SK-N-SH treated with all-trans-retinoic acid at 6 μM for 48 hours (cell line): ENCODE data around the gene MATR3.
"Not testable (repeated sequence)": the region's sequence is repeated elsewhere in the genome, so short reads cannot be mapped to it uniquely, and the experiment has no call there.

Experiments used
- BACH2 ChIP-seq: fragments of 250-450 bp; sonication (Bioruptor Pico); IDR thresholded peaks from 2 replicates; pipeline ENCODE4 v1.9.0; 2021; ENCODE audit warnings: mild to moderate bottlenecking, borderline replicate concordance
- CSDC2 ChIP-seq: fragments of 250-450 bp; sonication (Bioruptor Pico); IDR thresholded peaks from 2 replicates; pipeline ENCODE4 v1.5.0; 2020; ENCODE audit warnings: mild to moderate bottlenecking, moderate library complexity
- GLIS3 ChIP-seq: fragments of 250-450 bp; sonication (Bioruptor Pico); IDR thresholded peaks from 2 replicates; pipeline ENCODE4 v1.5.0; 2020; ENCODE audit warnings: mild to moderate bottlenecking, moderate library complexity
- ISL1 ChIP-seq: fragments of 250-450 bp; sonication (Bioruptor Pico); IDR thresholded peaks from 2 replicates; pipeline ENCODE4 v2.1.2; 2022; ENCODE audit warnings: mild to moderate bottlenecking, moderate library complexity
- PPARA ChIP-seq: fragments of 250-450 bp; sonication (Bioruptor Pico); IDR thresholded peaks from 2 replicates; pipeline ENCODE4 v1.5.0; 2020; ENCODE audit warnings: mild to moderate bottlenecking, borderline replicate concordance
- RARB ChIP-seq: fragments of 250-450 bp; sonication (Bioruptor Pico); IDR thresholded peaks from 2 replicates; pipeline ENCODE4 v1.8.0; 2021; ENCODE audit warnings: mild to moderate bottlenecking, moderate library complexity
- SNAI2 ChIP-seq: fragments of 250-450 bp; sonication (Bioruptor Pico); IDR thresholded peaks from 2 replicates; pipeline ENCODE4 v1.5.0; 2020; ENCODE audit warnings: mild to moderate bottlenecking, moderate library complexity
- TOX ChIP-seq: fragments of 250-450 bp; sonication (Bioruptor Pico); IDR thresholded peaks from 2 replicates; pipeline ENCODE4 v1.8.0; 2021; ENCODE audit warnings: mild to moderate bottlenecking, moderate library complexity, borderline replicate concordance
- ZFP30 ChIP-seq: fragments of 450-650 bp; formaldehyde crosslinking; IDR thresholded peaks from 2 replicates; pipeline ENCODE4 v1.5.0; 2022; ENCODE audit warnings: mild to moderate bottlenecking, moderate library complexity
- ZNF565 ChIP-seq: fragments of 450-650 bp; formaldehyde crosslinking; conservative IDR thresholded peaks from 2 replicates; pipeline ENCODE4 v1.5.0; 2020; ENCODE audit warnings: low read depth, mild to moderate bottlenecking, moderate library complexity
- TF ChIP-seq, protein P1 (sequence below): fragments of 250-450 bp; sonication (Bioruptor Pico); IDR thresholded peaks from 2 replicates; pipeline ENCODE4 v1.5.1; 2020; ENCODE audit warnings: low read depth, mild to moderate bottlenecking, moderate library complexity
- TF ChIP-seq, protein P2 (sequence below): fragments of 250-450 bp; sonication (Bioruptor Pico); IDR thresholded peaks from 2 replicates; pipeline ENCODE4 v1.8.0; 2020; ENCODE audit warnings: mild to moderate bottlenecking, moderate library complexity, borderline replicate concordance
- TF ChIP-seq, protein P3 (sequence below): fragments of 250-450 bp; sonication (Bioruptor Pico); IDR thresholded peaks from 2 replicates; pipeline ENCODE4 v1.8.0; 2021; ENCODE audit warnings: low read depth, mild to moderate bottlenecking, moderate library complexity, borderline replicate concordance

DNA sequence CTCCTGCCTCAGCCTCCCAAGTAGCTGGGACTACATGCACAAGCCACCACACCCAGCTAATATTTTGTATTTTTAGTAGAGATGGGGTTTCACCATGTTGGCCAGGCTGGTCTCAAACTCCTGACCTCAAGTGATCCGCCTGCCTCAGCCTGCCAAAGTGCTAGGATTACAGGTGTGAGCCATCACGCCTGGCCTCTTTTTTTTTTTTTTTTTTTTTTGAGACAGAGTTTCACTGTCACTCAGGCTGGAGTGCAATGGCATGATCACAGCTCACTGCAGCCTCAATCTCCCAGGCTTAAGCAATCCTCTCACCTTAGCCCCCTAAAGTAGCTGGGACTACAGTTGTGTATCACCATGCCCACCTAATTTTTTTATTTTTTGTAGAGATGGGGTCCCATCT is 22.8 kb upstream of the MATR3 start:
- TF ChIP-seq, protein P1, sequence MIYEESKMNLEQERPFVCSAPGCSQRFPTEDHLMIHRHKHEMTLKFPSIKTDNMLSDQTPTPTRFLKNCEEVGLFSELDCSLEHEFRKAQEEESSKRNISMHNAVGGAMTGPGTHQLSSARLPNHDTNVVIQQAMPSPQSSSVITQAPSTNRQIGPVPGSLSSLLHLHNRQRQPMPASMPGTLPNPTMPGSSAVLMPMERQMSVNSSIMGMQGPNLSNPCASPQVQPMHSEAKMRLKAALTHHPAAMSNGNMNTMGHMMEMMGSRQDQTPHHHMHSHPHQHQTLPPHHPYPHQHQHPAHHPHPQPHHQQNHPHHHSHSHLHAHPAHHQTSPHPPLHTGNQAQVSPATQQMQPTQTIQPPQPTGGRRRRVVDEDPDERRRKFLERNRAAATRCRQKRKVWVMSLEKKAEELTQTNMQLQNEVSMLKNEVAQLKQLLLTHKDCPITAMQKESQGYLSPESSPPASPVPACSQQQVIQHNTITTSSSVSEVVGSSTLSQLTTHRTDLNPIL = not testable (repeated sequence)
- not testable (repeated sequence) for TF ChIP-seq GLIS3; PPARA (CRISPR knock-in tag); ZNF565 (CRISPR knock-in tag); RARB (CRISPR knock-in tag); ZFP30; ISL1 (CRISPR knock-in tag); CSDC2 (CRISPR knock-in tag); BACH2 (CRISPR knock-in tag); TOX (CRISPR knock-in tag); SNAI2 (CRISPR knock-in tag)
- TF ChIP-seq, protein P2, sequence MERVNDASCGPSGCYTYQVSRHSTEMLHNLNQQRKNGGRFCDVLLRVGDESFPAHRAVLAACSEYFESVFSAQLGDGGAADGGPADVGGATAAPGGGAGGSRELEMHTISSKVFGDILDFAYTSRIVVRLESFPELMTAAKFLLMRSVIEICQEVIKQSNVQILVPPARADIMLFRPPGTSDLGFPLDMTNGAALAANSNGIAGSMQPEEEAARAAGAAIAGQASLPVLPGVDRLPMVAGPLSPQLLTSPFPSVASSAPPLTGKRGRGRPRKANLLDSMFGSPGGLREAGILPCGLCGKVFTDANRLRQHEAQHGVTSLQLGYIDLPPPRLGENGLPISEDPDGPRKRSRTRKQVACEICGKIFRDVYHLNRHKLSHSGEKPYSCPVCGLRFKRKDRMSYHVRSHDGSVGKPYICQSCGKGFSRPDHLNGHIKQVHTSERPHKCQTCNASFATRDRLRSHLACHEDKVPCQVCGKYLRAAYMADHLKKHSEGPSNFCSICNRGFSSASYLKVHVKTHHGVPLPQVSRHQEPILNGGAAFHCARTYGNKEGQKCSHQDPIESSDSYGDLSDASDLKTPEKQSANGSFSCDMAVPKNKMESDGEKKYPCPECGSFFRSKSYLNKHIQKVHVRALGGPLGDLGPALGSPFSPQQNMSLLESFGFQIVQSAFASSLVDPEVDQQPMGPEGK = not testable (repeated sequence)
- TF ChIP-seq, protein P3, sequence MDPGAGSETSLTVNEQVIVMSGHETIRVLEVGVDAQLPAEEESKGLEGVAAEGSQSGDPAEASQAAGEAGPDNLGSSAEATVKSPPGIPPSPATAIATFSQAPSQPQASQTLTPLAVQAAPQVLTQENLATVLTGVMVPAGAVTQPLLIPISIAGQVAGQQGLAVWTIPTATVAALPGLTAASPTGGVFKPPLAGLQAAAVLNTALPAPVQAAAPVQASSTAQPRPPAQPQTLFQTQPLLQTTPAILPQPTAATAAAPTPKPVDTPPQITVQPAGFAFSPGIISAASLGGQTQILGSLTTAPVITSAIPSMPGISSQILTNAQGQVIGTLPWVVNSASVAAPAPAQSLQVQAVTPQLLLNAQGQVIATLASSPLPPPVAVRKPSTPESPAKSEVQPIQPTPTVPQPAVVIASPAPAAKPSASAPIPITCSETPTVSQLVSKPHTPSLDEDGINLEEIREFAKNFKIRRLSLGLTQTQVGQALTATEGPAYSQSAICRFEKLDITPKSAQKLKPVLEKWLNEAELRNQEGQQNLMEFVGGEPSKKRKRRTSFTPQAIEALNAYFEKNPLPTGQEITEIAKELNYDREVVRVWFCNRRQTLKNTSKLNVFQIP (CRISPR knock-in tag) = not testable (repeated sequence)
